Endothelial cell of coronary artery (primary cell): ENCODE data around the gene RNF150. TPM values are rescaled to one million over a fixed set of nuclear protein-coding genes. Genes with fewer than 3 reads are reported as not detected.

Experiments
- total RNA-seq: library from RNA; depleted of rRNA; stranded (reverse); fragments of >200 nt; gene quantifications from 2 replicates; pipeline ENCODE4 v1.2.3, GENCODE V29; 2014

RNF150 gene
- total RNA-seq, result 0.09 and 0.56 TPM in 2 replicates

DNA sequence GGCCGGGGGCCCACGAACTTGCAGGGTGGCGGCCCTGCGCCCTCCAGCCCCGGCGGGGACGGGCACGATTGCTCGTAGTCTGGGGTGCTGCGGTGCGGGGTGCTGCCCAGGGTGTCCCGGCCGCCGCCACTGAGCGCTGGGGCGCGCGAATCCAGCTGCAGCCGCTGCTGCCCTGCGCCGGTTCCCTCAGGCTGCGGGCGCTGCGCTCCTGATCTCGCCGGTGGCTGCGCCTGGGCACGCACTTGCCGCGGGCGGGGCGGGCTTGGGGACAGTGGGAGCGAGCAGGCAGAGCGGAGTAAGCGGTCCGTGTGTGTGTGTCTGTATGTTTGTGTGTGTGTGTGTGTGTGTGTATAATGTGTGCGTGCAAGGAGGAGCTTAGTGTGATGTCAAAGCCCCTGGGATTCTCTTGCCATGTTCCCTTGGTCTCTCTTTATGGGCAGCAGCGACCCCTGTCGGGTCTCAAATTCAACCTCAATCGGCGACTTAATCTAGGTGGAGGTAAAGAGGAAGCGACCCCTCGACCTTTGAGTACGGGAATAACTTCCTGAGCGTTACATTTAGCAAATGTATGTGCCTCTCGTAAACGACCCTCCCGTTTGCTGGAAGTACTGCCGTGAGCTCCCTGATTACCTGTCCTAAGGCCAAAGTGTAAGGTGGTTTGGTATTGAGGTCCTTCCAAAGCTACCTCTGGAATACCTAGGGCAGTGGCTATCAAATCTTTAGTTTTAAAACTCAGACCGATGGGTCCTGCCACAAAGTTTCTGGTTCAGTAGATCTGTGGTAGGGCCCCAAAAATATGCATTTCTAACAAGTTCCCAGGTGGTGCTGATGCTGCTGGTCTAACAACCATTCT is at the start of gene RNF150:
TSS of gene RNF150 (minus strand) at position 324 of the 853 bp plus-strand sequence.

Other genes starting within 250 kb of the RNF150 start
- 31.3 and 34.0 TPM in 2 replicates for gene ZNF330, start 87.4 kb upstream of the RNF150 start, total RNA-seq